HG03521 (cell line): ENCODE results near the gene CCNI.
A peak's percentile ranks its signal among the peaks of the same experiment; 100 is the strongest.
"Not testable (repeated sequence)": the region's sequence is repeated elsewhere in the genome, so short reads cannot be mapped to it uniquely, and the experiment has no call there.

ENCODE experiments used
- ATAC-seq: cut with Tn5 transposase; IDR thresholded peaks from one replicate; pipeline ENCODE4 v1.9.1; 2021; ENCODE audit warnings: mild to moderate bottlenecking, moderate library complexity; ENCODE audit not compliant: unreplicated experiment

The CCNI gene

DNA sequence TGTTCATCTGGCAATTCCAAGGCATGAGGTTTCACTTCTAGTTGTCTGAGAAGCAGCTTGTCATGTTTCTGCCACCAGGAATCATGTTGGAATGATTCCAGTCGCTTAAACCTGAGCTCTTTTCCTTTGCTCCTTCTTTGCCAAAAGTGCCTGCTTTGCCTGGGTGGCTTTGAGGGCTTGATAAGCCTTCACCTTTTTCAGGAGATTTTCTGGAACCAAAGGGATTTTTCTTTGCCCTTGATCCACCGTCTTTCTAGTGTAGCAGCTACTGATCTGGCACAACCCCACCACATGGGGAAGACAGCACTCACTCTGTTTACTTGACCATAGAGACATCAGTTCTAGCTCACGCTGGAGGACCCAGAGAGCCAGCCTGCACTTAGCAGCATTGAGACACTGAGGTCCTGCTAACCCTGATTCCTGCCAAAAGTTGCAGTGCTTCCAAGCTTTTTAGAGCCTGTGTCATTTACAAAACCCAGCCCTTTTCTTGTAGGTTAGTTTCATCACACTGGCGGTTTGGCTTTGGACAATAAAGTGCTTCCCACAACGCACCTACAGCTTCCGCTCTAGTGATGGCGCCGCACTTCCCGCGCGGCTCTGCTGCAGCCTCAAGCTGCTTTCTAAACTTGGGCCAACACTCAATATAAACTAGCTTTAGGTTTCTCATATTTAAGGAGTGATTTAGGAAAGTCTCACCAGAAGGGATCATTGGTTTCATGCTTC lies 7.3 kb upstream of the CCNI start:
- no peak for ATAC-seq

DNA sequence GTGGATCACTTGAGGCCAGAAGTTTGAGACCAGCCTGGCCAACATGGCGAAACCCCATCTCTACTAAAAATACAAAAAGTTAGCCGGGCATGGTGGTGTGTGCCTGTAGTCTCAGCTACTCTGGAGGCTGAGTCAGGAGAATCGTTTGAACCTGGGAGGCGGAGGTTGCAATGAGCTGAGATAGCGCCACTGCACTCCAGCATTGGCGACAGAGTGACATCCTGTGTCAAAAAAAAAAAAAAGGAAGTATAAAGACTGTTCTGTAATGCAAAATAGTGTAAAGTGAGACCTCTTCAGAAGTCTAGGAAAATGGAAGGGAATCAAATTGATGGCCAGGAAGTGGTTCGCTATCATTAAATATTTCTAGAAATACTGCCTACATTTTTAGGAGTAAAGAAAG lies 5.0 kb upstream of the CCNI start:
- not testable (repeated sequence) for ATAC-seq

DNA sequence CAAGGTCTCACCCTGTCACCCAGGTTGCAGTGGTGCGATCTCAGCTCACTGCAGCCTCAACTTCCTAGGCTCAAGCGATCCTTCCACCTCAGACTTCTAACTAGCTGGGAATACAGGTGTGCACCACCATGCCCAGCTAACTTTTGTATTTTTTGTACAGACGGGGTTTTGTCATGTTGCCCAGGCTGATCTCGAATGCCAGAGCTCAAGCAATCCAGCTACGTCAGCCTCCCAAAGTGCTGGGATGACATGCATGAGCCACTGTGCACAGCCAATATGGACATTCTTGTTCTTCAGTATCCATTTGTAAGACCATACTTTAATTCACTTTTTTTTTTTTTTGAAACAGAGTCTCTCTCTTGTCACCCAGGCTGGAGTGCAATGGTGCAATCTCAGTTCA lies 3.5 kb upstream of the CCNI start:
- ATAC-seq = no peak

DNA sequence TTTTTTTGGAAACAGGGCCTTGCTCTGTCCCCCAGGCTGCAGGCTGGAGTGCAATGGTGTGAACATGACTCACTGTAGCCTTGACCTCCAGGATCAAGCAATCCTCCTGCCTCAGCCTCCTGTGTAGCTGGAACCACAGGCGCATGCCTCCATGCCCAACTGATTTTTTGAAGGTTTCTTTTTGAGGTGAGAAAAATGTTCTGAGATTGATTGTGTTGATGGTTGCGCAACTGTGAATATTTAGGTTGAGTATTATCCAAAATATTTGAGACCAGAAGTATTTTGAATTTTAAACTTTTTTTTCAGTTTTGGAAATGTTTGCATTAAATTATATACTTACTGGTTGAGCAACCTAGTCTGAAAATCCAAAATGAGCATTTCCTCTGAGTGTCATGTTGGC lies 2.6 kb upstream of the CCNI start:
- ATAC-seq = no peak

DNA sequence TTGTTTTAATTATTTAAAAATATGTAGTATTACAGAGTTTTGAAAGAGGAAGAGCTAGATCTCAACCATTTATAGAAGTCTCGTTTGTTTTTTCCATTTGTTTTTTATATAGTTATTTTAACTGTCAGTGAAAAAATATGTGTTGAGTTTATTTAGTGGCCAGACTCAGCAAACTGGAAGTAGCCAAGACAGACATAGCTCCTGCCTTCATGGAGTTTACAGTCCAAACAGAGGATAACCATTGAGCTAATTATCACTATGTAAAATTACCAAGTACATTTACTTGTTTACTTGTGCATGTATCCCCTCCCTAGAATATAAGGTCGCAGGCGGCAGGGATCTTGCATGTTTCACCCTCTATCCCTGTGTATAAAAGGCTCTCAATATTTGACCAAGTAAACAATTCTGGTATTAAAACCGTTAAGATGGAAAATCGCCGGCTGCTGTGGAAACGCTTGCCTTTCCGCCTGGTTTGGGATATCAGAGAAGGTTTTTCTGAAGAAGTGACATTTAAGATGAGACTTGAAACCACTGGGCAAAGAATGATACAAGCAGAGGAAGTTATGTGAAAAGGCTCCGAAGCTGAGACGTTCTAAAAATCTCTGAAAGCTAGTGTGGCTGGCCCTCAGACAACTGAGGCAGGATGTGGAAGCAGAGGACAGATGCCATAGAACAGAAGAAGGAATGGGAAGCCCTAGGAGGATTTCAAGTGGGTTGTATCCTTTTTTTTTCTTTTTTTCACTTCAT lies 1.3 kb upstream of the CCNI start:
- ATAC-seq = no peak

DNA sequence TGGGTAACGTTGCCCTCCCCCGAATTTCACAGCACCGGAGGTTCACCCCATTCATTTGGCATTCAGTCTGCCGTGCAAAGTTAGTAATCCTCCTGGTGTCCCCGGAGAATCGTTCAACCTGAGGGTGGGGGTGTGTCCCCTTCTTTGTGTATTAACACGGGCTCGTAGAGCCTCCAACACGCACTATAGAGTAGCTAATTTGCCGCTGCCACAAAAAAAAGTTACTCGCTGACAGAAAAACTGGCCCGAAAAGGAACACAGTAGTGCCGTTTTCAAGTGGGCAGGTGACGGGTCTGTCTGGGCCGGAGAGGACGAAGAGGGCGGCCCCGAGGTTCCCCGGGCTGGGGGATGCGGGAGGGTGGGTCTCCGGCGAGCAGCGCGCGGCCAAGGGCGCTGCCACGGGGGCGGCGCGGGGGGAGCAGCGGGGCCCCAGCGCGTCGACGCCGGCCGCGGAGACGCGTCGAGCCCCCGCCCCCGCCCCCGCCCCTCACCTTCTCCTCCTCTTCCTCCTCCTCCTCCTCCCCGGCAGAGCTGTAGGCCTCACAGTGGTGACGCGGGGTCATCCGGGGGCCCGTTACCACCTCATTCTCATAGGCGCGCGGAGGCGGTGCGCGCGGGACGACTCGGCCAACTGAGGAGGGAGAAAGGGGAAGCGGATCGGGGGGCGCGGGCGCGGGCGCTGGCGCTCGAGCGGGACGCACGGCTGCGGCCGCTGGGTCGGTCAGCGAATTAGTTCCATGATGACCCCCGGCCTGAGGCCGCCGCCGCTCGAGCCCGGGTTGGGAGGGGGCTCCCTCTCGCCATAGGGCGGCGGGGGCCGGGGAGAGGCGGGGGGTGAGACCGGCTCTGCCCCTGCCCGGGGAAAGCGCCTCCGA lies 571 bp downstream of the CCNI start:
- ATAC-seq = peak; percentile 56

DNA sequence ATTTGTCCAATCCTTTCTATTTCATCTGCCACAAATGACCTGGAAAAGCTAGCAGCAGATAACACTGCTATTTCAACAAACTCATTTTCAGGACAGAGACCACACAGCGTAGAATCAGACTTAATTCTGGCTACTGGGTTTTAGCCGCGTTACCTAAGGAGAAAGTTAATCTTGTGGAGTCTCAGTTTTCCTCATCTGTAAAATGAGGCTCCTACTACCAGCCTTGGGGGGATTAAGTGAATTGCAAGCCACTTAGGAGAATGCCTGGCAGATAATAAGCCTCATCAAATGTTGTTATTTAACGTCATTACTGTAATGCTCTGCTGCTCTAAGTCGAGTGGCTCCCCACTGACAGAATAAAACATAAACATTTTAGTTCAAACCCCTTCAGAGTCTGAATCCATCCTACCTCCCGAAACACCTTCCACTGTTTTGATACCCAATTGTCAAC lies 1.4 kb downstream of the CCNI start:
- ATAC-seq = no peak

DNA sequence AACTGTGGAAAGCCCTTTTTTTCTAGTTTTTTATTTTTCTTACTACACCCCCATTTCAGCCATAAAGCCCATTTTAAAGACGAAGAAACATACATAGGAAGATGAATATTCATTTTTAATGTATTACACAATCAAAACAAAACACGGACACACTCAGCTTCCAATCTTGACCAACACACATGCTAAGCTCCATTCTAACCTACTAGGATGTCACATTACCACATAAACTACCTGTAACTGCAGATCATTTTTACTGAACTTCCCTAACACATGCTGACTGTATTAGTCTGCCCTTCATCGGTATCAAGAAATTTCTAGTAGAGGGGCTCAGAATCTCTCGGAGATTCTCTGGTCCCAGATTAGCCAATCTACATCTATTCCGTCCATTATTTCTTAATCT lies 1.8 kb downstream of the CCNI start:
- no peak for ATAC-seq

DNA sequence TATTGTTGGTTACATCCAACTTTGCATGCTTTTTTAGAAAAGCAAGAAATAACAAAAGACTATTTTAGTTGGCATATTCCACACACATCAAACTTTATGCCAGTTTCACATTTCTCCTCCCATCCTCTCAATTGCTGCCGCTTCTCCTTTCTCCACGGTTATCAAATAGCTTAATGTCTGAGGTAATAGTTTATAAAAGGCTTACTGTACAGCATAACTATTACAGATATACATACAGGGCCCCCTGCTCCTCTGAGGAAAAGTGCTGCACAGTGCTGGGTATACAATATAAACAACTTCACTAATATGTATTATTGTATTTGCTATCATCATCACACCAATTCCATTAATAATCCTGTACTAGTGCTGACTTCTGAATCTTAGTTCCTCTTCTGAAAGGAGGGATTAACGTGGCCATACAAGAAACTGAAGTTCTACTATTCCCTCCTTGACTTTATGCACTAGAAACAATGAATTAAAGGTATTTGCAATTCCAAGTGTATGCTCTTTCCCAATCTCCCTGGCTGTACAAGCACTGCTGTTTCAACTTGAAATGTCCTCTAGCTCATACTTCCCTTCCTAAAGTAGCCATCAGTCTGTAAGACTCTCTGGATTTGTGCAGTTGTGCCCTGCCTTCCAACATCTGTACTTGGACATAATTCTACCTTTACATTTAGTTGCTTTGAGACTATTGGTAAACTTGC lies 2.5 kb downstream of the CCNI start:
- no peak for ATAC-seq

DNA sequence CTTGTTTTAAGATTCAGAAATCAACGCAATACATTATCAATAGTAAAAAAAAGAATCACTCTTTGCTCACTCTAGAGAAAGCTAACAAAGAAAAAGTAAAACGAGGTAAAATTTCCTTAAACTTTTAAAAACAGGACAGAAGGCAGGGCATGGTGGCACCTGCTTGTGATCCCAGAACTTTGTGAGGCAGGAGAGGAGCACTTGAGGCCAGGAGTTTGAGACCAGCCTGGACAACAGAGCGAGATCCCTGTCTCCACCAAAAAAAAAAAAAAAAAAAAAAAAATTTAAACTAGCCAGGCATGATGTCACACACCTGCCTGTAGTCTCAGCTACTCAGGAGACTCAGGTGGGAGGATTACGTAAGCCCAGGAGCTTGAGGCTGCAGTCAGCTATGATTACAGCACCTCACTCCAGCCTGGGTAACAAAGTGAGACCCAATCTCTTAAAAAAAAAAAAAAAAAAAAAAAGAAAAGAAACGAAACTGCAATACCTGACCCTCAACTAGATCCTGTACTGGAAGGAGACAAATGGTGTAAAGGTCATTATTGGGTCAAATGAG lies 3.5 kb downstream of the CCNI start:
- ATAC-seq = no peak

DNA sequence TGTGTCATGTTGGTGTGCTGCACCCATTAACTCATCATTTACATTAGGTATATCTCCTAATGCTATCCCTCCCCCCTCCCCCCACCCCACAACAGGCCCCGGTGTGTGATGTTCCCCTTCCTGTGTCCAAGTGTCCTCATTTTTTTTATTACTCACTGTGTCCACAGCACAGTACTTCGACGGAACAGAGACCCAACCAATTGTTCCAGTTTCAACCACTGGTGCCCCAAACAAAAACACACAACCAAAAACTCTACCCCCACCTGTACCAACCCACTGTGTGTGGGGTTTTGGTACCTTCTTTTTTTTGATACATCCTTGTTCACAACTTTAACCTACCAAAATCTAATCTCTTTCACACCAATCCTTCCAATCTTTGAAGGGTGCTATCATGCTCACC lies 6.3 kb downstream of the CCNI start:
- ATAC-seq = not testable (repeated sequence)

DNA sequence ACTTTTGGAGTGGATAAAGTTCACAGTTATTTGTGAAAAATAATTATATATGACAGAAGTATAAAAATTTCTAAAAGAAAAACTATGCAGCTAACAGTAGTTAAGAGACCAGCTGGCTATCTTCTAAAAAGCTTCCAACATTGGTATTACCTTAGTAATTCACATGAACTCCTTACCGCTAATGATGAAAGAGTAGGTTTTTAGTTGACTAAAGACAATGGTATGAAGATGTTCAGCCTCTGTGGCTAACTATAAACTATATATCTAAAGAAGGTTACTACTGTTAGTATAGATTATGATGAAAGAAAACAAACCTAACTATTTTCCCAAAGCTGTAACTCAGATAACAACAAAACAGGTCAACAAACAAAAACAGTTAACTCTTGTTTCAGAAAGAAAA lies 10.4 kb downstream of the CCNI start:
- ATAC-seq = no peak

DNA sequence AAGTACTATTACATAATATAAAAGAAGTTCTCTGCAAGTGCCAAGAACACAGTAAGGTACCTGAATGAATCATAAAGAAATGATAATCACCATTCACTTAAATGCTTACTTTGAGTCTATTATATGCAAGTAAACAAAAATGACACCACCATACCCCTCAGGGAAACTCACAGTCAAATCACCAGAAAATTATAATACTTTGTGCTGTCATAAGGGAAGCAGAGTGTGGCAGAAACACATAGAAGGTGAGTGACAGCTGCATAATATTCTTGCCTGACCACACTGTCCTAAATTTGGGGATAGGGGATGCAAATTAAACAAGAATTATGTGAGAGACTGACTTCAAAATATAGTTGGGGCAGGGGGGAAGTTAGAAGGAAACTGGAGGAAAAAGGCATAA lies 12.9 kb downstream of the CCNI start:
- no peak for ATAC-seq

DNA sequence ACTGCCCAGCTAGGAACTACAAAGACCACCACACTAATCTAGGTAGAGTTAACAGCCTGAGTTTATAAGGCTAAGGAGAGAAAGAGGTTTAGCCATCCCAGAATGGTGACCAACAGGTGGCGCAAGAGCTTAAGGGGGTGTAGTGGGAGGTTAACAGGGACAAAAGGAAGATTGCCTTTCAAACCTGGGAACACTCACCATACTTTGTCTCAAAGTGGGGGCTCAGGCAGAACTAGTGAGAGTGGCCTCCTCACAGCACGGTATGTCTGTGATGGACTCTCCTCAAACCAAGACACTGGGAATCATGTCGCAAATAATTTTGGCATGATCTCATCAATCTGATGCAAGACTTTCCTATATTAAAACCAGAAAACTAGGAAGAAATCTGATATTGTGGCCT lies 23.4 kb downstream of the CCNI start:
- ATAC-seq = no peak

DNA sequence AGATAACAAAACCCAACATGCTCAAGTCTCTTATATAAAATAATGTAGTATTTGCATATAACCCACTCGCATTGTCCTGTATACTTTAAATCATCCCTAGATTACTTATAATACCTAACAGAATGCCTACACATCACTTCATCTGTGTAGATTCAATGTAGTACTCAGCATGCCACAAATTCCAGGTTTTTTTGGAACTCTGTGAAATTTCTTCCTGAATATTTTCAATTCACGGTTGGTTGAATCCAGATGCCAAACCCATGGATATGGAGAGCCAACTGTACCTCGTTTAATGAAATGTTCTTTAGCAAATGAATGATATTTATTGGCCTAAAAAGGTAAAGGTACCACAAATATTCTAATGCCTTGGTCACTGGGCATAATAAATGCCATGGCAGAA lies 24.8 kb downstream of the CCNI start:
- no peak for ATAC-seq

DNA sequence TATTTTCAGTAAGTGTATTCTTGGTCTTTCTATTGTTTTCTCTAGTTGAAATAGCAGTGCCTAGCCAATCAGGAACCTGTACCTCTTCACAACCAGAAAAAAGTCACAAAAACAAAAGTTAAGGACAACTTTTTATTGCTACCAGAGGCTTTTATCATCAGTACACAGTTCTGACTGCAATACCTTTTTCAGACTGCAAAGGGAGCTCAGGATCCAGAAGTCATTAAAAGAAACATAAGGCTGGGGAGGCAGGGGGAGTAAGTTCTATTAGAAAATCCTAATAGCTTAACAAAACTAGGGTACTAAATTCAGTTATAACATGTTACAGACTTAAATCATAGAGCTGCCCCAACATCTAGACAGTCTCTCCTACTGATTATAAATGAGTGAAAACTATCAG lies 28.8 kb downstream of the CCNI start:
- ATAC-seq = no peak

DNA sequence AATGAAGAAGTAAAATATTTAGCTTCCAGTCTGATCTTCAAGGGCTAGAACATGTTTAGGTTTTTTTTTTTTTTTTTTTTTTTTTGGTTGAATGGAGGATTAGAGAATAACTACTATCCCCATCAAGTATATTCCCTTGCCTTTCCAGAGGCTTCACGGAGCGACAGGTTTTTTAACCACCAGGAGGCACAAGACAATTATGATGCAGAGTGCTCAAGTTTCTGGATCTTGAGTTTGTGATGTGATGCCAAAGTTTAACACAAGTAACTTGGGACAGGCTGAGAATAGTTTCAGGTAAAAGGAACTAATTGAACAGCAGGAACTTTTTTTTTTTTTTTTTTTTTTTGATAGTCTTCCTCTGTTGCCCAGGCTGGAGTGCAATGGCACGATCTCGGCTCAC lies 30.3 kb downstream of the CCNI start:
- no peak for ATAC-seq

DNA sequence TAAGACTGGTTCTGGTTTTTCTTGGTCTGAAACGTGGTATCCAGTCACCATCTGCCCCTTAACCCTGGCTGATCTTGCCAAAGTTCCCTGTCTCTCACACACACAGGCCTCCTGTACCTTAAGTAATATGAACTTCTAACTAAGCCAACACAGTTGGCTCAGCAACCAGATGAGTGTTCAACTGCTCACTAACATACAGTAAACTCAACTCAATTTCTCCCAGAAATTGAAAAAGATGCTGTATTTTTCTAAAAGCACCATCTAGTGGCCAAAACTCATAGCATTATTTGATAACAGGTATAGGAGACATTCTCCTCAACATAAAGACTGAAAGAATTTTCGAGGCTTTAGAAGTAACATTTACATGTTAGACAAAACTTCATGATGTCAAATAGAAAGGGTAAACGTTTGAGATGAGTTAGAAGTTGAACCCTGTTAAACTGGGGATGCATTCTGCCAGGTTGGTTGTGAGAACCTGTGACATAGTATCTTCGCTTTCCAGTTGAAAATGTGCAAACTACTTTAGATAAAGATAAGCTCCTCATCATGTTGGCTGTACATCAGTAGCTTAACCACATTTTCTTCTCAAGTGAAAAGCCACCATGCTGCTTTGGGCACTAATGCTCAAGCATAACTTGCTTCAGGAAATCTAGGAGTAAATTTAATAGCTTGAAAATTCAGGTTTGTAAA lies 31.2 kb downstream of the CCNI start:
- no peak for ATAC-seq

DNA sequence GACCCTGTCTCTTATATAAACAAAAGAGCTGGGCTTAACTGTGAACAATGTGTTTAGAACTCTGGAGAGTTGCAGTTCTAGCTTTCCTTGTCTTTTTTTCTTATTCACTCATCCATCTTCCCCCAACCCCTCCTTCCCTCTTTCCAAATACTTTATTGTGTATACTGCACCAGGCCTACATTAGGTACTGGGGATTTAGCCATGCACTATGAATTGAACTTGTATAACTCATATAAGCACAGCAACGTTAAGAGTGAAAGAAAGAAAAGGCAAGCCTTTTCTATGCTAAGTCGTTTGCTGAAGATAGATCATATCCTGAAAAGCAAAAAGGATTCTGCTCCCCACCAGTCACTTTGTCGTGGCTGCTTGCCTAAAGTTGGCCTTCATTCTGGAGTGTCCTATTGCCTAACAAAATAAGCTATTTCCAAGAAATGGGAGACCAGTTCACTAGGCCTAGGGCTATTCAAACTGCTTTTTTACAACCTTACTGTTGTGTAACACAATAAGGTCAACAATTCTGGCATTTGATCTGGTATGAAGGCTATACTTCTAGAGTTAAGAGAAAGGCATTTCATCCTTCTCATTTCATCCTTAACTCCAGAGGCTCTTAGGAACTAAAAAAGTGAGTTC lies 32.2 kb downstream of the CCNI start:
- ATAC-seq = no peak
